Breast epithelium (tissue), 3 donors: Measurements from ENCODE around the gene KLRC4.
"Not testable (repeated sequence)": the region's sequence is repeated elsewhere in the genome, so short reads cannot be mapped to it uniquely, and the experiment has no call there.

Experiments used
- POLR2A ChIP-seq: fragments of 450-650 bp; IDR thresholded peaks from one replicate; pipeline ENCODE4 v1.6.1; 2016; ENCODE audit warnings: antibody characterized with exemption, mild to moderate bottlenecking, moderate library complexity
- TF ChIP-seq, protein P1 (sequence below), 3 donors: fragments of 450-650 bp; IDR thresholded peaks; one replicate each; pipeline ENCODE4 v1.5.1; 2016 to 2017; ENCODE audit warnings: antibody characterized with exemption in 3 of 3, mild to moderate bottlenecking in 3 of 3, moderate library complexity in 3 of 3

DNA sequence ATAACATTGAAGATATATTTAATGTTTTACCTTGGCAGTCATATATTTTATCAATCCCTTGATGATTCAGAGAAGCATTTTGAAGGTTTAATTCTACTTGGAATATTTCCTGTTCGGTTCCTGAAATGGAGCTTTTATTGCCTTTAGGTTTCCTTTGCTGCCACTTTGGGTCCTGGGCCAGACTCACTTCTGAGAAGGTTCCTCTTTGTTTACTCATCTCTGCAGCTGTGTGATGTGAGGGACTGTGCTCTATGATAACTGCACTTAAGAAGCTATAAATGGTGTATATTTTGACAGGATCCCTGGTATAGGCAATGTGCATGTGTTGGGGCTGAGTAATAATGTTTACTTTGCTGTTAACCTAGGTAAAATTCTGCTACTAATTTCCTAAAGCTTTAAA lies 10.8 kb upstream of the KLRC4 start, which contains the start of gene KLRC3:
- TF ChIP-seq, protein P1, sequence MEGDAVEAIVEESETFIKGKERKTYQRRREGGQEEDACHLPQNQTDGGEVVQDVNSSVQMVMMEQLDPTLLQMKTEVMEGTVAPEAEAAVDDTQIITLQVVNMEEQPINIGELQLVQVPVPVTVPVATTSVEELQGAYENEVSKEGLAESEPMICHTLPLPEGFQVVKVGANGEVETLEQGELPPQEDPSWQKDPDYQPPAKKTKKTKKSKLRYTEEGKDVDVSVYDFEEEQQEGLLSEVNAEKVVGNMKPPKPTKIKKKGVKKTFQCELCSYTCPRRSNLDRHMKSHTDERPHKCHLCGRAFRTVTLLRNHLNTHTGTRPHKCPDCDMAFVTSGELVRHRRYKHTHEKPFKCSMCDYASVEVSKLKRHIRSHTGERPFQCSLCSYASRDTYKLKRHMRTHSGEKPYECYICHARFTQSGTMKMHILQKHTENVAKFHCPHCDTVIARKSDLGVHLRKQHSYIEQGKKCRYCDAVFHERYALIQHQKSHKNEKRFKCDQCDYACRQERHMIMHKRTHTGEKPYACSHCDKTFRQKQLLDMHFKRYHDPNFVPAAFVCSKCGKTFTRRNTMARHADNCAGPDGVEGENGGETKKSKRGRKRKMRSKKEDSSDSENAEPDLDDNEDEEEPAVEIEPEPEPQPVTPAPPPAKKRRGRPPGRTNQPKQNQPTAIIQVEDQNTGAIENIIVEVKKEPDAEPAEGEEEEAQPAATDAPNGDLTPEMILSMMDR (IDR thresholded peaks at IDR 0.05), result not testable (repeated sequence)
- not testable (repeated sequence) for TF ChIP-seq POLR2A
